A673 (cell line): ENCODE results near the gene TNFSF11.
"Not testable (repeated sequence)": the region's sequence is repeated elsewhere in the genome, so short reads cannot be mapped to it uniquely, and the experiment has no call there.

Experiments
- CTCF ChIP-seq: fragments of 300-800, 200-600 bp; sonication (generic); conservative IDR thresholded peaks from 2 replicates; pipeline ENCODE4 v1.5.1; 2017; ENCODE audit warnings: low read depth, mild to moderate bottlenecking, antibody characterized with exemption, low read length, moderate library complexity, mixed read lengths
- EZH2 ChIP-seq: fragments of 200-600 bp; sonication (generic); IDR thresholded peaks from 2 replicates; pipeline ENCODE4 v1.6.1; 2017; ENCODE audit warnings: borderline replicate concordance, low read depth, mild to moderate bottlenecking, mixed read lengths, antibody characterized with exemption, low read length; ENCODE audit not compliant: poor library complexity, severe bottlenecking

DNA sequence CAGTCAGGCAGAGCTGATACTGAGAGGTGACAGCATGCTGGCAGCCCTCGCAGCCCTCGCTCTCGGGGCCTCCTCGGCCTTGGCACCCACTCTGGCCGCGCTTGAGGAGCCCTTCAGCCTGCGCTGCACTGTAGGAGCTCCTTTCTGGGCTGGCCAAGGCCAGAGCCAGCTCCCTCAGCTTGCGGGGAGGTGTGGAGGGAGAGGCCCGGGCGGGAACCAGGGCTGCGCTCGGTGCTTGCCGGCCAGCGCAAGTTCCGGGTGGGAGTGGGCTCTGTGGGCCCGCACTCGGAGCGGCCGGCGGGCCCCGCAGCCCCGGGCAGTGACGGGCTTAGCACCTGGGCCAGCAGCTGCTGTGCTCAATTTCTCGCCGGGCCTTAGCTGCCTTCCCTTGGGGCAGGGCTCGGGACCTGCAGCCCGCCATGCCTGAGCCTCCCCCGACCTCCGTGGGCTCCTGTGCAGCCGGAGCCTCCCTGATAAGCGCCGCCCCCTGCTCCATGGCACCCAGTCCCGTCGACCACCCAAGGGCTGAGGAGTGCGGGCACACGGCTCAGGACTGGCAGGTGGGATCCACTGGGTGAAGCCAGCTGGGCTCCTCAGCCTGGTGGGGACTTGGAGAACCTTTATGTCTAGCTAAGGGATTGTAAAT lies 14.3 kb upstream of the TNFSF11 start:
- TF ChIP-seq CTCF, EZH2: not testable (repeated sequence)
